AG20443 (cell line): ENCODE data around the gene MAPK13.
A peak's percentile ranks its signal among the peaks of the same experiment; 100 is the strongest.
"Not testable (repeated sequence)": the region's sequence is repeated elsewhere in the genome, so short reads cannot be mapped to it uniquely, and the experiment has no call there.

Source experiments
- DNase-seq: peaks from one replicate; pipeline ENCODE4 v3.0.0; 2012; ENCODE audit warnings: low spot score, mixed read lengths

Gene MAPK13

GRCh38 chr6:36127462-36128016, 2.8 kb upstream of the MAPK13 start:
- peak; percentile 93 for DNase-seq

GRCh38 chr6:36128073-36128472, 2.2 kb upstream of the MAPK13 start:
- DNase-seq = no peak

- DNase-seq = no peak
Observed at GRCh38 chr6:36128793-36129192, 1.5 kb upstream of the MAPK13 start.

- not testable (repeated sequence) for DNase-seq
Observed at GRCh38 chr6:36129334-36129733, 979 bp upstream of the MAPK13 start.

- DNase-seq = peak; percentile 51
Observed at GRCh38 chr6:36130667-36131510, 576 bp downstream of the MAPK13 start.

- DNase-seq = peak; percentile 38
Observed at GRCh38 chr6:36131511-36132245, 1.4 kb downstream of the MAPK13 start.

GRCh38 chr6:36132246-36132895, 2.1 kb downstream of the MAPK13 start:
- no peak for DNase-seq

GRCh38 chr6:36133148-36133547, 2.8 kb downstream of the MAPK13 start:
- DNase-seq = no peak

- no peak for DNase-seq
Observed at GRCh38 chr6:36133912-36134311, 3.6 kb downstream of the MAPK13 start.

GRCh38 chr6:36135053-36135731, 4.9 kb downstream of the MAPK13 start:
- DNase-seq = no peak

GRCh38 chr6:36136034-36136433, 5.7 kb downstream of the MAPK13 start:
- DNase-seq = no peak

GRCh38 chr6:36136551-36136950, 6.2 kb downstream of the MAPK13 start:
- DNase-seq = no peak

- no peak for DNase-seq
Observed at GRCh38 chr6:36138667-36139066, 8.4 kb downstream of the MAPK13 start.

- DNase-seq = no peak
Observed at GRCh38 chr6:36139431-36139830, 9.1 kb downstream of the MAPK13 start.

GRCh38 chr6:36139991-36140710, 9.8 kb downstream of the MAPK13 start:
- no peak for DNase-seq

GRCh38 chr6:36141091-36141490, 10.8 kb downstream of the MAPK13 start:
- DNase-seq = no peak

GRCh38 chr6:36141961-36142360, 11.6 kb downstream of the MAPK13 start:
- DNase-seq = no peak

GRCh38 chr6:36142971-36143838, 12.9 kb downstream of the MAPK13 start:
- DNase-seq = no peak

- DNase-seq = no peak
Observed at GRCh38 chr6:36145495-36145894, 15.2 kb downstream of the MAPK13 start.

GRCh38 chr6:36147294-36147693, 17.0 kb downstream of the MAPK13 start:
- DNase-seq = no peak
